ENCODE results near the gene ZNF862. TPM values are rescaled to one million over a fixed set of nuclear protein-coding genes. Genes with fewer than 3 reads are reported as not detected.
A peak's percentile ranks its signal among the peaks of the same experiment; 100 is the strongest.

ZNF862 gene
- total RNA-seq, 1 experiment from 2014 or later: 1.9 TPM

DNA sequence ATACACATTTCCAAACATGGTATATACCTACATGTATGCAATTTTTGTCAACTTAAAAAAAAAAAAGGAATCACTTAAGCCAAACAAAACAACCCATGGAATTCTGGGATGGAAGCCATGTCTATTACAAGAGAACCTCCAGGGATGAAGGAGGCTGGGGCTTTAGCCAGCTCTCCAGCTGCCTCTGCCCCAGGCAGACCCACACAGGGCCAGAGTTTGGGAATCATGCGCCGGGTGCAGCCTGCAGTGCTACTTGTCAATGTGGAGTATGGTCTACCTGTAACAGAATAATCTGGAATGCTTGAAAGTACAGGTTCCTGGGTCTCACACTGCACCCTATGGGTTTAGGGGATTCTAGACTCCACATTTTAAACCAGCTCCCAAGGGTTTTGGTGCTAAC, 46.4 kb downstream of the ZNF862 start:
- Histone ChIP-seq H2BK20ac (ENCODE audit: low read depth, low read length, poor library complexity, severe bottlenecking) (no peak overlapping the region), H2AK5ac (ENCODE audit: insufficient read length, low read length) (no peak overlapping the region)
- no peaks in the 10 kb centered on the region; a peak in 1 of 5 replicates for H3K9me3 Mint-ChIP-seq

More for the DNA sequence above, 46.4 kb downstream of the ZNF862 start:
- no peak overlapping the region for H2BK15ac ChIP-seq (ENCODE audit: low read depth, low read length)
- peak; percentile 11 for DNase-seq
- Mint-ChIP-seq H3K27ac (no peak overlapping the region), H3K36me3 (ENCODE audit: insufficient read depth in 1 of 3, low read depth in 3 of 3) (peaks cover 0 to 2% (median 0%) of the 10 kb centered on the region in 3 experiments; a peak in 1 of 7 replicates), H3K4me3 (no peak overlapping the region), H3K4me1 (peaks cover 19 to 23% of the 10 kb centered on the region in 2 experiments), H3K27me3 (ENCODE audit: low read depth) (peaks cover 35% of the 10 kb centered on the region)
- H3T11ph ChIP-seq (ENCODE audit: low read length): no peak overlapping the region
- no peaks in the 10 kb centered on the region for H3K79me1 ChIP-seq (ENCODE audit: insufficient read depth, low read depth, low read length, poor library complexity, severe bottlenecking)
- H4K8ac ChIP-seq (replicated peaks; ENCODE audit: insufficient read length, low read depth, low read length): no peak overlapping the region
- no peaks in the 10 kb centered on the region for H4K20me1 ChIP-seq (ENCODE audit: control insufficient read depth, insufficient read depth, insufficient read length)
- no peak overlapping the region for H3K18ac ChIP-seq (ENCODE audit: insufficient read length, low read depth, low read length)
- H3K9ac ChIP-seq (ENCODE audit: extremely low read depth, insufficient read length, low read length): no peak overlapping the region
- H4K91ac ChIP-seq (ENCODE audit: insufficient read length, low read depth, low read length): no peak overlapping the region
- H3K23ac ChIP-seq (ENCODE audit: insufficient read length, low read depth, low read length): no peak overlapping the region
- no peak overlapping the region for H2BK5ac ChIP-seq (ENCODE audit: insufficient read length, low read length)
- H4K5ac ChIP-seq (ENCODE audit: insufficient read length, low read depth, low read length): no peak overlapping the region
- H2BK12ac ChIP-seq (ENCODE audit: insufficient read length, low read depth, low read length): no peak overlapping the region
- H3K4me2 ChIP-seq (ENCODE audit: insufficient read depth, insufficient read length, low read length): no peak overlapping the region
- H3K27ac ChIP-seq (ENCODE audit: insufficient read length, low read depth, low read length): no peak overlapping the region
- no peaks in the 10 kb centered on the region for H3K4me1 ChIP-seq (ENCODE audit: insufficient read depth, low read length)
- no peaks in the 10 kb centered on the region for H3K9me3 ChIP-seq (ENCODE audit: control insufficient read depth, low read depth, low read length)
- no peak overlapping the region for H2AFZ ChIP-seq (ENCODE audit: low read length)
- no peaks in the 10 kb centered on the region for H3K27me3 ChIP-seq (ENCODE audit: insufficient read depth, low read length)
- no peak overlapping the region for H3K4ac ChIP-seq (ENCODE audit: low read depth, low read length)
- H2BK120ac ChIP-seq (ENCODE audit: low read depth, low read length, poor library complexity, severe bottlenecking): no peak overlapping the region
- H3K14ac ChIP-seq (ENCODE audit: insufficient read depth, low read length): no peak overlapping the region
- no peak overlapping the region for H3K56ac ChIP-seq (ENCODE audit: insufficient read length, low read depth, low read length)
- no CpG with 5 or more reads among the region's 2 CpGs for WGBS (ENCODE audit: extremely low coverage, insufficient read length, low lambda C conversion rate)
- H3K23me2 ChIP-seq (ENCODE audit: insufficient read length, low read depth, low read length, poor library complexity, severe bottlenecking): no peaks in the 10 kb centered on the region
- no peak for TF ChIP-seq CTCF (conservative IDR thresholded peaks at IDR 0.05)
- no peaks in the 10 kb centered on the region for H3K79me2 ChIP-seq (ENCODE audit: insufficient read depth, low read length)

Data from H9 (cell line).